ENCODE measurements around the gene RBM15.

Gene RBM15

GRCh38 chr1:110348771-110349170 lies 9.6 kb downstream of the RBM15 start:
- TF ChIP-seq ISL1 (CRISPR knock-in tag; IDR thresholded peaks at IDR 0.05) (no peak), ZNF8 (CRISPR knock-in tag; IDR thresholded peaks at IDR 0.05) (no peak)
- peak; percentile 50 for ATAC-seq

DNA sequence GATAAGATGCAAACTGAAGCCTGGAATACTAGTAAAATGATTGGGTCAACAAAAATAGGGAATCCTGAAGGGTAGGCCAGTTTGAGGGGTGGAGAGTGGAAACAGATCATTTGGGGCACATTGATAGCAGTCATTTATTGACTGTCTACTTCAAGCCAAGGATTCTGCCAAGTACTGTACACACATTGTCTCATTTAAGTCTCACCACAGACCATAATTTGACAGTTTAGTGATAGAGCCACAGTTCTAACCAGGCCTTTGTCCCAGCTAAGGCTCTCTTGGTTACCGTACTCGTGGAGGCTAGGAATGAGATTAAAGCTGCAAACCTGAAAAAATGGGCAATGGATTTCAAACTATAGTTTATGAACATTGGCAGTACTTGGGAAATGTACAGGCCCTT lies 11.2 kb downstream of the RBM15 start:
- no peak for ATAC-seq
- TF ChIP-seq ZNF8 (CRISPR knock-in tag; IDR thresholded peaks at IDR 0.05) (no peak), TSHZ2 (CRISPR knock-in tag; IDR thresholded peaks at IDR 0.05) (no peak), ZFP3 (CRISPR knock-in tag; IDR thresholded peaks at IDR 0.05) (no peak)

DNA sequence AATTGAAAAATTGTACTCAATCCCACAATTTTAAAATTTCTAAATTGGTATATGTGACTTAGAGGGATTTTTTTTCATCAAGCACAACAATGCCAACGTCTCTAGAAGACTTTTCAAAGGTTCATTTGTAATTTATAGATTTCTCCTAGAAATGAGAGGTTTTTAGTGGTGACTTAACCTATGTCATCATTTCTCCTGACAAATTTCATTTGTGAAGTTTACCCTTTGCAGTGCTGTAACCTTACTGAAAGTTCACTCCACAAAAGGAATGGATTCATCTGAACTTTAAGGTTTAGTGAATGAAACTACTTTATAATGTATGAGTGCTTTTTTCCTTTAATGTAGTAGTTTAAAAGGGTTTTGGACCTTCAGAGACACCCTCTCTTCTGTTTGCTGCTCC lies 16.1 kb downstream of the RBM15 start:
- no peak for ATAC-seq
- no peak for TF ChIP-seq TCF4 (CRISPR knock-in tag; IDR thresholded peaks at IDR 0.05; ENCODE audit: borderline replicate concordance)

DNA sequence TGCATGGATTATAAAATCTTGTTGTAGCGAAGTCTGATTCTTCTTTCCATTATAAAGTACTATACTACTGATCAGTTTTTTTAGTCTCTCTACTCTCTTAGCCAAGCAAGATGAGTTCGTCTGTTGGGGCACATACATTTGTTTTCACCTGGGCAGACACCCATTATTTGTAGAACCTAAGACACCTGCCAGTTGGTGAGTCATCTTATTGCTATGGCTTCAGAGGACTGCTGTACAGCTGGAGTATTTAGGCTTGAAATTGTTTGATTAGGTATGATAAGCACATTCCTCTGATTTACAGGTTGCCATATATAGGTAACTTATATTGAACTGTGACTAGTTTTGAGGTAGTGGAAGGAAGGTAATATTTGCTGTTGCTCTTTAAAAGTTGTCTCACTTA lies 17.2 kb downstream of the RBM15 start:
- TF ChIP-seq ZNF8 (CRISPR knock-in tag; IDR thresholded peaks at IDR 0.05) (no peak), BACH2 (CRISPR knock-in tag; IDR thresholded peaks at IDR 0.05; ENCODE audit: borderline replicate concordance) (no peak), TSHZ2 (CRISPR knock-in tag; IDR thresholded peaks at IDR 0.05) (no peak), CSDC2 (CRISPR knock-in tag; IDR thresholded peaks at IDR 0.05) (no peak), ZFP30 (CRISPR knock-in tag; IDR thresholded peaks at IDR 0.05) (no peak), ARNTL (CRISPR knock-in tag; IDR thresholded peaks at IDR 0.05; ENCODE audit: borderline replicate concordance, low read depth) (no peak), ZFP3 (CRISPR knock-in tag; IDR thresholded peaks at IDR 0.05) (no peak), PPARA (CRISPR knock-in tag; IDR thresholded peaks at IDR 0.05; ENCODE audit: borderline replicate concordance) (no peak), ZC3H10 (CRISPR knock-in tag; IDR thresholded peaks at IDR 0.05) (no peak)
- TF ChIP-seq, protein P1, sequence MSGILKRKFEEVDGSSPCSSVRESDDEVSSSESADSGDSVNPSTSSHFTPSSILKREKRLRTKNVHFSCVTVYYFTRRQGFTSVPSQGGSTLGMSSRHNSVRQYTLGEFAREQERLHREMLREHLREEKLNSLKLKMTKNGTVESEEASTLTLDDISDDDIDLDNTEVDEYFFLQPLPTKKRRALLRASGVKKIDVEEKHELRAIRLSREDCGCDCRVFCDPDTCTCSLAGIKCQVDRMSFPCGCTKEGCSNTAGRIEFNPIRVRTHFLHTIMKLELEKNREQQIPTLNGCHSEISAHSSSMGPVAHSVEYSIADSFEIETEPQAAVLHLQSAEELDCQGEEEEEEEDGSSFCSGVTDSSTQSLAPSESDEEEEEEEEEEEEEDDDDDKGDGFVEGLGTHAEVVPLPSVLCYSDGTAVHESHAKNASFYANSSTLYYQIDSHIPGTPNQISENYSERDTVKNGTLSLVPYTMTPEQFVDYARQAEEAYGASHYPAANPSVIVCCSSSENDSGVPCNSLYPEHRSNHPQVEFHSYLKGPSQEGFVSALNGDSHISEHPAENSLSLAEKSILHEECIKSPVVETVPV (CRISPR knock-in tag; IDR thresholded peaks at IDR 0.05) = no peak
- TF ChIP-seq, protein P2, sequence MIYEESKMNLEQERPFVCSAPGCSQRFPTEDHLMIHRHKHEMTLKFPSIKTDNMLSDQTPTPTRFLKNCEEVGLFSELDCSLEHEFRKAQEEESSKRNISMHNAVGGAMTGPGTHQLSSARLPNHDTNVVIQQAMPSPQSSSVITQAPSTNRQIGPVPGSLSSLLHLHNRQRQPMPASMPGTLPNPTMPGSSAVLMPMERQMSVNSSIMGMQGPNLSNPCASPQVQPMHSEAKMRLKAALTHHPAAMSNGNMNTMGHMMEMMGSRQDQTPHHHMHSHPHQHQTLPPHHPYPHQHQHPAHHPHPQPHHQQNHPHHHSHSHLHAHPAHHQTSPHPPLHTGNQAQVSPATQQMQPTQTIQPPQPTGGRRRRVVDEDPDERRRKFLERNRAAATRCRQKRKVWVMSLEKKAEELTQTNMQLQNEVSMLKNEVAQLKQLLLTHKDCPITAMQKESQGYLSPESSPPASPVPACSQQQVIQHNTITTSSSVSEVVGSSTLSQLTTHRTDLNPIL (CRISPR knock-in tag; IDR thresholded peaks at IDR 0.05; ENCODE audit: low read depth) = no peak
- ATAC-seq = no peak

- no peak for ATAC-seq
- TF ChIP-seq ZFP3 (CRISPR knock-in tag; IDR thresholded peaks at IDR 0.05) (no peak), PATZ1 (CRISPR knock-in tag; IDR thresholded peaks at IDR 0.05; ENCODE audit: borderline replicate concordance) (no peak), ZC3H10 (CRISPR knock-in tag; IDR thresholded peaks at IDR 0.05) (no peak), BACH2 (CRISPR knock-in tag; IDR thresholded peaks at IDR 0.05; ENCODE audit: borderline replicate concordance) (no peak), GLIS3 (CRISPR knock-in tag; IDR thresholded peaks at IDR 0.05) (no peak), TOX (CRISPR knock-in tag; IDR thresholded peaks at IDR 0.05; ENCODE audit: borderline replicate concordance) (no peak), ZFP30 (CRISPR knock-in tag; IDR thresholded peaks at IDR 0.05) (no peak), ARNTL (CRISPR knock-in tag; IDR thresholded peaks at IDR 0.05; ENCODE audit: borderline replicate concordance, low read depth) (no peak), OSR1 (CRISPR knock-in tag; IDR thresholded peaks at IDR 0.05) (no peak), TSHZ2 (CRISPR knock-in tag; IDR thresholded peaks at IDR 0.05) (no peak), SNAI2 (CRISPR knock-in tag; IDR thresholded peaks at IDR 0.05) (no peak)
- TF ChIP-seq, protein P2 (CRISPR knock-in tag; IDR thresholded peaks at IDR 0.05; ENCODE audit: low read depth) = no peak
These were observed 21.3 kb downstream of the RBM15 start for GRCh38 chr1:110360431-110360830.

Measured in SK-N-SH treated with all-trans-retinoic acid at 6 μM for 48 hours (cell line).